Mucosa of descending colon (tissue), 3 donors: Measurements from ENCODE around the gene SPG11. TPM values are rescaled to one million over a fixed set of nuclear protein-coding genes. Genes with fewer than 3 reads are reported as not detected.
A peak's percentile ranks its signal among the peaks of the same experiment; 100 is the strongest.

Experiments
- ATAC-seq: fragments of 200-7000 bp; cut with Tn5 transposase; one replicate; pipeline ENCODE4 v1.9.1; 2020; ENCODE audit warnings: mild to moderate bottlenecking, moderate library complexity
- DNase-seq, 3 donors: peaks; one replicate each; pipeline ENCODE4 v3.0.0-alpha.2; 2020
- H3K36me3 ChIP-seq: fragments of 200-600 bp; one replicate; pipeline ENCODE4 v1.8.0; 2021; ENCODE audit warnings: low read depth, mild to moderate bottlenecking
- H3K4me1 ChIP-seq: fragments of 200-600 bp; one replicate; pipeline ENCODE4 v1.8.0; 2021; ENCODE audit warnings: low read depth, mild to moderate bottlenecking
- H3K4me3 ChIP-seq: fragments of 200-600 bp; one replicate; pipeline ENCODE4 v1.8.0; 2021; ENCODE audit warnings: mild to moderate bottlenecking
- H3K9me3 ChIP-seq: fragments of 200-600 bp; one replicate; pipeline ENCODE4 v1.8.0; 2021; ENCODE audit warnings: mild to moderate bottlenecking
- intact Hi-C, 2 donors: fragments of 100-400 bp; cut with DNase I in 1 of 2; cut with micrococcal nuclease in 1 of 2; formaldehyde crosslinking; loops; one replicate each; pipeline versions ENCODE4 v1.11.0 to v1.11.1; 2022; cut with DNase I, micrococcal nuclease
- total RNA-seq, 3 donors: library from RNA; stranded (reverse); fragmentation: NEBNext Ultra II Directional in 2 of 3; extraction: Animal tissue kit (Norgen Biotek cat#: 25700) in 2 of 3; gene quantifications; one replicate each; pipeline versions ENCODE4 v1.2.1 to v1.2.4, GENCODE V29; 2021 to 2023
- TF ChIP-seq, protein P1 (sequence below): fragments of 200-600 bp; IDR thresholded peaks from one replicate; pipeline ENCODE4 v1.8.0; 2022; ENCODE audit warnings: antibody characterized with exemption, mild to moderate bottlenecking
- donor health status: DM: no; HTN: no; CAD: no; lungs with moderate emphysema.
- donor health status: DM: no; HTN: no; CAD: no.
- donor health status: DM: no; HTN: yes; CAD: no.

The SPG11 gene
- total RNA-seq, 3 donors from 2014 or later, result 89.9 to 135 (median 90.6) TPM

DNA sequence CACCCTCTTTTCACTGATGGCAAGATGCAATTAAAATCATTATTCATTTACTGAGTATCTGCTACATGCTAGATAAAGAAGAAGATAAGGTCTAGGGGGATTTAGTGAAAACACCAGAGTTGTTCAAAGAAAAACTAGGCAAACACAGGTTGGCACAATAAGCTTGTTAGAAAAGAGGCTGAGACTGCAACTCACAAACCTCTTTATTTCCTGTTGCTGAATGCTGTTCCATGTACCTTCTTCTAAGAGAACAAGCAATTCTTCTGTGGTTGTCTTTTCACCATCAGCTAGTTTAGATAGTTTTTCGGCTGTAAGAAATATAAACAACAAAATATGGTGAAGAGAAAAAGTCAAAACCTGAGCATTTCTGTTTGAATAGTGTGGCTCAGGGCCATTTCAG is 65.4 kb downstream of the SPG11 start:
- Histone ChIP-seq H3K4me3 (no peak overlapping the region), H3K4me1 (no peaks in the 10 kb centered on the region), H3K36me3 (peaks cover 6% of the 10 kb centered on the region), H3K9me3 (no peaks in the 10 kb centered on the region)
- no peak for DNase-seq
- ATAC-seq, result no peak
- intact Hi-C loops, result no loop called here
- TF ChIP-seq, protein P1, sequence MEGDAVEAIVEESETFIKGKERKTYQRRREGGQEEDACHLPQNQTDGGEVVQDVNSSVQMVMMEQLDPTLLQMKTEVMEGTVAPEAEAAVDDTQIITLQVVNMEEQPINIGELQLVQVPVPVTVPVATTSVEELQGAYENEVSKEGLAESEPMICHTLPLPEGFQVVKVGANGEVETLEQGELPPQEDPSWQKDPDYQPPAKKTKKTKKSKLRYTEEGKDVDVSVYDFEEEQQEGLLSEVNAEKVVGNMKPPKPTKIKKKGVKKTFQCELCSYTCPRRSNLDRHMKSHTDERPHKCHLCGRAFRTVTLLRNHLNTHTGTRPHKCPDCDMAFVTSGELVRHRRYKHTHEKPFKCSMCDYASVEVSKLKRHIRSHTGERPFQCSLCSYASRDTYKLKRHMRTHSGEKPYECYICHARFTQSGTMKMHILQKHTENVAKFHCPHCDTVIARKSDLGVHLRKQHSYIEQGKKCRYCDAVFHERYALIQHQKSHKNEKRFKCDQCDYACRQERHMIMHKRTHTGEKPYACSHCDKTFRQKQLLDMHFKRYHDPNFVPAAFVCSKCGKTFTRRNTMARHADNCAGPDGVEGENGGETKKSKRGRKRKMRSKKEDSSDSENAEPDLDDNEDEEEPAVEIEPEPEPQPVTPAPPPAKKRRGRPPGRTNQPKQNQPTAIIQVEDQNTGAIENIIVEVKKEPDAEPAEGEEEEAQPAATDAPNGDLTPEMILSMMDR, result no peak

DNA sequence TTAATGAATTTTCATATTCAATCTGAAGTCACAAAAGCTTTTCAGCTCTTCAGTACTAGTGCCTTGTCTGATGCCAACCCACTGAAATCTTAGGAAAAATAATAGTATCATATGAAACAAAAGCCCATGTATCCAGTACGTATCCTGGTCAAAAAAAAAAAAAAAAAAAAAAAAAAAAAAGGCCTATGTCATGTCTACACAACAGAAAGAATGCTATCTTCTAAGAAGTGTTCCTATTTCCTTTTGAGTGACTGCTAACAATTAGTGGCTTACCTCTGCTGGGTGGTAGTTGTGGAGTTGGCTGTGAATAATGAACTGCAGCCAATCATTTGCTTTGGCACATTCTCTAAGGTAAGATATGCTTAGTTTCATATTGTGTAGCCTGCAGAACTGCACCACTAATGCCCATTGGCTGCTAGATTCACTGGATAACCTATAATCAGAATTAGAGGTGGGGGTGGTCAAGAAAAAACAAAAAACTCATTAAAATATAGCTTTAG is 66.9 kb downstream of the SPG11 start:
- no peak for ATAC-seq
- DNase-seq, result no peak
- H3K36me3 ChIP-seq, result peaks cover 9% of the 10 kb centered on the region
- TF ChIP-seq, protein P1, result no peak
- H3K4me1 ChIP-seq, result no peaks in the 10 kb centered on the region
- no peak overlapping the region for H3K4me3 ChIP-seq
- no peaks in the 10 kb centered on the region for H3K9me3 ChIP-seq
- intact Hi-C loops, result no loop called here

- intact Hi-C loops, result no loop called here
- TF ChIP-seq, protein P1, result no peak
- DNase-seq (no peak), ATAC-seq (no peak)
- no peaks in the 10 kb centered on the region for H3K4me1 ChIP-seq
- H3K4me3 ChIP-seq, result no peak overlapping the region
- H3K9me3 ChIP-seq, result no peaks in the 10 kb centered on the region
- H3K36me3 ChIP-seq, result peaks cover 10% of the 10 kb centered on the region
These were observed 67.6 kb downstream of the SPG11 start for GRCh38 chr15:44595656-44596510.

DNA sequence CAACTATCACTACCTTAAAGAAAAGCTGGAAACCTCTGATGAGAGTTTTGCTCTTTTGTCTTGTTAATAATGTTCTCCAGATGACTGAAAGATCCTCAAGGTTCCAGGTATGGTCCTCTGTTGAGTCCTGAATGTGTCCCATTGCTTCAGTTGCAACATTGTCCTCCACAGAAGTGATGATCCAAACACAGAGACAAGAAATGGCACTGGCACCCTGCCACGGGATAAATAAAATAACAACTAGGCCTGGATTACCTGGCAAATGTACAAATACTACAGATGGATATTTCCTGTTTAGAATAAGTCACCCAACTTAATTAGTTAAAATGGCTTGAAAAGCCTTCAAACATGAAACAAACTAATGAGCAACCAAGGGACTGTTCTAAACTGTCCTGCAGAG is 68.2 kb downstream of the SPG11 start:
- intact Hi-C loops, result no loop called here
- no peaks in the 10 kb centered on the region for H3K9me3 ChIP-seq
- TF ChIP-seq, protein P1, result no peak
- DNase-seq (no peak), ATAC-seq (no peak)
- peaks cover 10% of the 10 kb centered on the region for H3K36me3 ChIP-seq
- H3K4me3 ChIP-seq, result no peak overlapping the region
- H3K4me1 ChIP-seq, result no peaks in the 10 kb centered on the region

GRCh38 chr15:44593042-44593736 is 70.3 kb downstream of the SPG11 start:
- intact Hi-C loops, result no loop called here
- Histone ChIP-seq H3K4me3 (no peak overlapping the region), H3K9me3 (no peaks in the 10 kb centered on the region), H3K36me3 (peaks cover 7% of the 10 kb centered on the region), H3K4me1 (no peaks in the 10 kb centered on the region)
- DNase-seq (no peak), ATAC-seq (peak; percentile 50)
- TF ChIP-seq, protein P1, result no peak
